Measurements from ENCODE around the gene ANKRD12. TPM values are rescaled to one million over a fixed set of nuclear protein-coding genes. Genes with fewer than 3 reads are reported as not detected.

The ANKRD12 gene
- total and polyA plus RNA-seq, 2 of the 4 experiments (the other 2 are of a cell fraction) = 2.6 to 12.9 TPM

- POLR2A ChIA-PET (ENCODE audit: unreplicated experiment) = no interaction called here
- ATAC-seq (ENCODE audit: low read depth) = no peak
- CTCF ChIA-PET = no interaction called here
Observed at GRCh38 chr18:9174302-9174701, 37.7 kb downstream of the ANKRD12 start.

More at GRCh38 chr18:9174302-9174701, 37.7 kb downstream of the ANKRD12 start:
- Histone ChIP-seq H2AK9ac (replicated peaks; ENCODE audit: low read depth, low read length, poor library complexity) (peak overlapping the region; percentile 72), H4K8ac (ENCODE audit: low read depth in 2 of 2, low read length in 2 of 2) (no peak overlapping the region), H2AK5ac (ENCODE audit: low read depth, low read length) (no peak overlapping the region), H3K36me3 (ENCODE audit: control insufficient read depth, insufficient read depth, low read length) (peaks cover 2% of the 10 kb centered on the region; the same call in 1 of the 2 replicates), H3K9me3 (ENCODE audit: control insufficient read depth, insufficient read depth, low read length) (no peaks in the 10 kb centered on the region), H3K9ac (ENCODE audit: low read depth, low read length) (no peak overlapping the region), H2AFZ (replicated peaks; ENCODE audit: low read length, poor library complexity) (no peak overlapping the region), H2BK20ac (ENCODE audit: low read depth, low read length) (no peak overlapping the region), H3K27me3 (ENCODE audit: control insufficient read depth, insufficient read depth, low read length) (no peaks in the 10 kb centered on the region), H3K4ac (ENCODE audit: low read depth, low read length) (no peak overlapping the region), H4K91ac (ENCODE audit: insufficient read depth, low read depth, low read length) (no peak overlapping the region), H4K20me1 (ENCODE audit: insufficient read depth, low read length) (peaks cover 53% of the 10 kb centered on the region), H3K14ac (replicated peaks; ENCODE audit: low read depth, low read length) (no peak overlapping the region), H4K5ac (ENCODE audit: low read depth, low read length) (no peak overlapping the region), H3K27ac (ENCODE audit: insufficient read depth, low read length) (no peak overlapping the region), H3K4me2 (ENCODE audit: low read depth, low read length) (no peak overlapping the region), H2BK120ac (ENCODE audit: low read depth, low read length) (no peak overlapping the region), H3K4me1 (ENCODE audit: control insufficient read depth, insufficient read depth, low read length) (peaks cover 1% of the 10 kb centered on the region; the same call in 1 of the 2 replicates), H3K23ac (ENCODE audit: low read depth, low read length) (peak overlapping the region; percentile 23; the same call in 1 of the 2 replicates), H2BK15ac (ENCODE audit: low read depth, low read length) (no peak overlapping the region), H3K79me1 (ENCODE audit: low read depth in 1 of 2, low read length in 2 of 2) (peaks cover 22 to 69% of the 10 kb centered on the region in 2 experiments), H2BK5ac (ENCODE audit: low read depth, low read length, poor library complexity, severe bottlenecking) (no peak overlapping the region), H3K18ac (ENCODE audit: low read depth, low read length) (no peak overlapping the region), H3K4me3 (ENCODE audit: insufficient read depth, low read depth, low read length) (no peak overlapping the region), H3K56ac (ENCODE audit: extremely low read depth, insufficient read depth, low read length) (no peak overlapping the region), H3K9me1 (ENCODE audit: insufficient read depth, low read length) (peaks cover 10% of the 10 kb centered on the region)
- intact Hi-C loops (cut with micrococcal nuclease) (no loop called here), dilution Hi-C loops (cut with HindIII; ENCODE audit: low sequenced_read_pairs, unreplicated experiment) (no loop called here), in situ Hi-C loops (cut with MboI; ENCODE audit: low sequenced_read_pairs) (no loop called here)
- BruUV-seq (replicated peaks) = no TSS peak
- 100% methylated on average over 1 of the region's 4 CpGs; no CpG with 5 or more reads in 1 of the 2 experiments for WGBS, 2 experiments (ENCODE audit: extremely low coverage in 2 of 2, insufficient read length in 1 of 2)
- 0 out of 2 replicates have a peak, but pooled peaks have one; percentile 8 for TF ChIP-seq CEBPB (IDR thresholded peaks at IDR 0.05; ENCODE audit: low read depth, low read length)
- TF ChIP-seq SMC3 (IDR thresholded peaks at IDR 0.05; ENCODE audit: low read depth, low read length) = no peak
- TF ChIP-seq USF2 (IDR thresholded peaks at IDR 0.05; ENCODE audit: low read depth, low read length) = no peak
- no peak for DNase-seq
